RPMI8226 (cell line): Measurements from ENCODE around the gene IZUMO1.
"Not testable (repeated sequence)": the region's sequence is repeated elsewhere in the genome, so short reads cannot be mapped to it uniquely, and the experiment has no call there.

ENCODE experiments used
- DNase-seq: peaks from one replicate; pipeline ENCODE4 v3.0.0-alpha.2; 2015

Gene IZUMO1

DNA sequence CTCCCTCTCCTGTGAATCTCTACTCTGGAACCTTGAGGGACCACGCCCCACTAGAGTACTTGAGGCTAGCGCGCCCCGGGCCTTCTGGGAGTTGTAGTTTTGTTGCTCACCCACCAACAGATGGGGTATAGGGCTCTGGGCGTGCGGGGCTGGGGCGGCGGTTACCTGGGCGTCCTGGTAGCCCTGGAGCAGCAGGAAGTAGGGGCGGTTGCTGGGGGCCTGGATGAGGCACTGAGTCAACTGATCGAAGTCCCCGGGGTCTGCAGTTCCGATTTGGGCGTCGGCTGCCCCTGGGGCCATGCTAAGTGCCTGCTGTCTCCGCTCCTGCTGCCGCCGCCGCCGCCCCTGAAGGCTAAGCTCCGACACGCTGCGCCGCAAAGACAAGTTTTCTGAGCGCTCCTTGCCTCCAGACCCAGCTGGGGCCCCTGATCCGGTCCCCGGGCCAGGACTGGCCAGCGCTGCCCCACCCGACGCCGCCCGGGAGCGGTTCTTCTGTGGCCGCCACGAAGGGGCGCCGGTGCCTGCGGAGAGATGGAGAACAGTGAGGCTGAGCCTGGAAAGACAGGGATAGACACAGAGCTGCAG, 11.6 kb downstream of the IZUMO1 start:
- DNase-seq, result no peak

DNA sequence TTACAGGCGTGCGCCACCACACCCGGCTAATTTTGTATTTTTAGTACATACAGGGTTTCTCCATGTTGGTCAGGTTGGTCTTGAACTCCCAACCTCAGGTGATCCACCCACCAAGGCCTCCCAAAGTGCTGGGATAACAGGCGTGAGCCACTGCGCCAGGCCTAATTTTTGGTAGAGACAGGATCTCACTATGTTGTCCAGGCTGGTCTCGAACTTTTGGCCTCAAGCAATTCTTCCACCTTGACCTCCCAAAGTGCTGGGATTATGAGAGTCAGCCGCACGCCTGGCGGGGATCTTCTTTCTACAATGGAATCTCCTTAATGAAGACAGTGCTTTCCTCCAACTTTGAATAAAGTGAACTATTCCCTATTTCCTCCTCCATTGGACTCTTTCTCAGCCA, 12.1 kb downstream of the IZUMO1 start:
- no peak for DNase-seq

DNA sequence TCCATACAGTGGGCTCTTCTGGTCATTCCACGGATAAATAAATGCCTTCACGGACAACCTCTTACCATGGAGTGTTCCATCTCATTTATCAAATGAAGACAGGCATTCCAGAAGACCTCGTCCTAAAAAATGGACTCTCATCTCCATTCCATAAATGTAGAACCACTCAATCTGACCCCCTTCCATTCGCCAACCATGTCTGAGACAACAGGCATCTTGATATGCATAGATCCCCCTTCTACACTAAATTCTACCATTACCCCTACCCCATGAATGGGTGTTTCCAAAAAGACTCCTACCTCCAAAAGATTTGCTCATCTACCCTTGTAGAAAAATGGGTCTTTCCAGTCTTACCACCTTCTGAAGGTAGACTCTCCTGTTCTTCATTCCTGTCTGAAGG, 15.3 kb downstream of the IZUMO1 start:
- no peak for DNase-seq

DNA sequence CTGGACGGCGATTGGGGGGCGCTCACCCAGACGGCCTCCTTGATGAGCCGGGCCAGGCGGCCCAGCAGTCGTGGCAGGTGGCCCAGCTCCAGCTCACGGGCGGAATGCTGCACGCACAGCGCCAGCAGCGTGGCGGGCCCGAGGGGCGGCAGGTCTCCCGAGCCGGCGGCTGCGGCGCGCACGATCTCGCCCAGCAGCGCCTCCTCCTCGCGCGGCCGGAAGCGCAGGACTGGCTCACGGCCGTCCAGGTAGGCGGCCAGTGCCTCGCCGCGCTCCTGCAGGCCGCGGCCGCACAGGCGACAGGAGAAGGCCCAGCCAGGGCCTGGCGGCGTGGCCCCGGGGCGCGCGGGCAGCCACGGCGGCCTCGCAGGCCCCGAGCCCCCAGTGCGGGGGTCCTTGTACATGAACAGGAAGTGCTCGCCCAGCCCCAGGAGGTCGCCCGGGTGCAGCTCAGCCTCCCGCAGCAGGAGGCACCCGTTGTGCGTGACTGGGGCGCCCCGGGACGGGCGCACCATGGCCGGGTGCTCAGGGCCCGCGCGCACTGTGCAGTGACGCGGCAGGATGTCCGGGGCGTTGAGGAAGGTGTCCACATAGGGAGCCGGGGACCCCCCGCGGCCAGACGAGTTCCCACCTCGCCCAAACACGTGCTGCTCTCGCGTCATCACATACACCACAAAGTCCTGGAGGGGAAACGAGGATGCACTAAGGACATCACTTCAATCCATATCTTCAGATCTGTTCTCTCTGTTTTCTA, 17.6 kb downstream of the IZUMO1 start:
- no peak for DNase-seq

DNA sequence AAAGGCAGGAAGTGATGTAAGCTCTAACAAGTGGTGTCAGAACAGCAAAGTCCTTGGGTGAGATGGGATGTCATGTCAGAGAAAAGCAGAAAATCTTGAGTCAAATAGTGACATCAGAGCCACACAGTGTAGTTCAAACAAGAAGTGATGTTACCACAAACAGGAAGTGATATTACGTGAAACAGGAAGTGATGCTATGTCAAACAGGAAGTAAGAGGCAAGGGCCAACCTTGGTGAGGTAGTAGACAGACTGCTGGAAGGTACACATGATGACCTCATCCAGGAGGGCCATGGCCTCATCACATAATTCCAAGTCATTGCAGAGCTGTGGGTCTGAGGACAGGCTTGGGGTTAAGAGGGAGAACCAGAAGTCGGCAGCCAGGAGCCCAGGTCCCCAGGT, 20.2 kb downstream of the IZUMO1 start:
- DNase-seq, result no peak

GRCh38 chr19:48724796-48725753, 21.6 kb downstream of the IZUMO1 start:
- peak; percentile 67 for DNase-seq

DNA sequence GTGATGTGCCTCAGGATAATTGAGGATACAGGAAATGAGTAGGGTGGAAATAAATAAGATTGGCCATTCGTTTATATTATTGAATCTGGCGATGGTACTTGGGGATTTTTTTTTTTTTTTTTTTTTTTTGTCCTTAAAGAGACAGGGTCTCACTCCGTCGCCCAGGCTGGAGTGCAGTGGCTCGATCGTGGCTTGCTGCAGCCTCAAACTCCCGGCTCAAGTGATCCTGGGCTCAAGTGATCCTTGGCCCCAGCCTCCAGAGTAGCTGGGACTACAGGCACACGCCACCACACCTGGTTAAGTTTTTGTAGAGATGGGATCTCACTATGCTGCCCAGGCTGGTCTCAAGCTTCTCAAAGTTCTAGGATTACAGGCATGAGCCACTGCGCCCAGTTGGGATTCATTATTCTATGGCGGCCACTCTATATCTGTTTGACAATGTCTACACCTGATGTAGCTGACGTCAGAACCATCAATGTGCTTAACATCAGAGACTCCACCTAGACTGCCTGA, 24.5 kb downstream of the IZUMO1 start:
- DNase-seq, result no peak

DNA sequence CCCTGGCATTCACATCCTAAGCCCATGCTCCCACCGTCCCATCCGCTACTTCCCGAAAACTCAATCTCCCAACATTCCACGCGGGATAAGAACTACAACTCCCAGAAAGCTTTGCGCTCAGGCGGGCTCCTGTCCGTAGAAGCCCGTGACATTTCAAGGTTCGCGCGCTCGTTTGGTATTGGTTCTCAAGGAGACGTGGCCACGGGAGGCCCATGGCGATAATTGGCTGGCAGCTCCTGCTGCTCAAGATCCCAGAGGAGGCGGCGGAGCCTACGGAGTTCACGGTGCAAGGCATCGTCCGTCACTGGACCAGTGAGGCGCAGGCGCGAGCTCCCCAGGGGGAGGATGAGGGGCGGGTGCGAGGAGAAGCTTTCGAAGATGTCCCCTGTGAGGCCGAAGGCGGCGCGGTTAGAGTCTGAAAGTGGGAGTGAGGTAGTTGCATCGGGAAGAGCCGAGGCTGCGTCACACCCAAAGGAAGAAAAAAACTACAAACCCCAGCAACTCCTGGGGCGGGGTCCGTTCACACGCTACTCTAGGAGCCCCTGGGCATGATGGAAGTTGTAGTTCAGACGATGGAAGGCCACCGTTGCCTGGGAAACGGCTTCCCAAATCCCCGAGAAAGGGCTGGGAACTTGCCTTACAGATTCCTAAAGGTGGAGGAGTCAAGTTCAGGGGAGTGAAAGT, 26.0 kb downstream of the IZUMO1 start:
- peak; percentile 85 for DNase-seq

DNA sequence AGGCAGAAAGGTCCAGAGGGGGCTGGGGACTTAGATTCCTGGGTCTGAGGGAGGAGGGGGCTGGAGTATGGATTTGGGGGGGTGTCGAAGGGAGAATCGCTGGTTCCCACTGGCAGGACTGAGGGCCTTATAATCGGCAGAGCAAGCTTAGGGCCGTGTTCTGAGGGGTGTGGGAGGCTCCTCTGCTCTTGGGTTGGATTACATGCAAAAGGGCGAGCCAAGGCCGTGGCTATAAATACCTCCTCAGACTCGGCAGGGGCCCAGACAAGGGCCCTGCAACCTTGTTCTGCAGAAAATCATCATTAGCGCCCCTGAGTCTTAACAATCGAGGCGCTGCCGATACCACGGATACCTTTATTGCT, 26.5 kb downstream of the IZUMO1 start:
- no peak for DNase-seq

DNA sequence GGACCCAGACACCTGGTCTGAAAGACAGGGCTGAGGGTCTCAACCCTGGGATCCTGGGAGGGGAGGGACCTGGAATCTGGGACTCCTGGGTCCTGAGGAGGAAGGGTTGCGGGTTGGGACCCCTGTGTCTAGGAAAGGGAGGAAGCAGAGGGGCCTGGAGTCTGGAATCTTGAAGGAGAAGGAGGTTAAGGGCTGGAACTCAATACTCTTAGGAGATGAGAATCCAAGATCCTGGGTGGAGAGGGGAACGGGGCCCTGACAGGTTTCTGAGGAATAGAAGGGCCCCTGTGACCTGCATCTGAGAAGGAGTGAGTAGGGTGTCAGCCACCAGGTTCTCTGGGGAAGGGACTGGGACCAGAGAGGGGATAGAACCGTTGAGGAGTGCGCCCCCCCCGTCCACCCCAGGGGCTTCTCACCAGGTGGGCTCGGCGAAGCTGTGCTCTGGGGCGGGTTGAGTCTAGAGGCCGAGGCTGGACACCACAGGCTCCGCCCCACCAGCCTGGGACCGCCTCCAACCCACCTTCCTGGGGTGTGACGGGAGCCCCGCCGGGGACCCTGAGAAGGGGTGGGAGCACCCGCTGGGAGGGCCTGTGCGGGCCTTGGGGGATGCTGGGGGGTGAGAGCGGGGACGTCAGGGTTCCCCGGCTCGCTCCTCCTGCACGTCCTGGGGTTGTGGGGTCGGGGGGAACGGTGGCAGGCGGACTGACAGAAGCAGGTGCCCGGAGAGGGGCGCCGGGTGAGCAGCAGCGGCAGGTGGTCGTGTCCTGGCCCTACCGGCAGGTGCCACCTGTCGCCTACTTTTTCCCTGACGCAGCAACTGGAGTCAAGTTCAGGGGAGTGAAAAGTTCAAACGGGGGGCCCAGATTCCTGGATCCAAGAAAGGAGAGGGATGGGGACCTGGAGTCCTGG, 27.2 kb downstream of the IZUMO1 start, which contains the start of gene MAMSTR:
Gene MAMSTR, minus strand, starts transcription at position 463 of the 909 bp plus-strand sequence. CDS start 694 bp downstream, outside the sequence.
- DNase-seq, result no peak

DNA sequence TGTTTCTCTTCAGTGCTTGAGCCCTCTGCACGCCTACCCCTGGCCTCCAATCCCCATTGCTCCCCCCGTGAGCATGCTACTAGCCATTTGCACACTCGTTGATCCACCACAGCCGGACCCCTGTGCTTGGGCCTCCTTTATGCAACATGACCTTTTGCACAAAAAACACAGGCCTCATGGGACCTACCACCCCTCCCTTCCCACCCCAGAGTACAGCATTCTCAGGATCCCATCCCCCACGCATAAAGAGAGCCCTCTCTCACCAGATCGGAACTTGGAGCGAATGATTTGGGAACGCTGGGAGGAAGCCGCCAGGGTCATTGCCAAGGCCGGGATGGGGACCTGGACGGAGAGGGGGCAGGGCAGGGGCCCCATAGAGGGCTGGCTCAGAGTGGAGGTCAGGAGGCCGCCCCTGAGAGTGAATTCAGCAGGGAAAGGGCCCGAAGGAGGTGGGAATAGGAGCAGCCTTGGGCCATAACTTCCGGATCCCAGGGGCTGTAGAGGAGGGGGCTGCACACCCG, 27.9 kb downstream of the IZUMO1 start:
- no peak for DNase-seq

- DNase-seq, result not testable (repeated sequence)
Measured at GRCh38 chr19:48718106-48718505, 28.6 kb downstream of the IZUMO1 start.

DNA sequence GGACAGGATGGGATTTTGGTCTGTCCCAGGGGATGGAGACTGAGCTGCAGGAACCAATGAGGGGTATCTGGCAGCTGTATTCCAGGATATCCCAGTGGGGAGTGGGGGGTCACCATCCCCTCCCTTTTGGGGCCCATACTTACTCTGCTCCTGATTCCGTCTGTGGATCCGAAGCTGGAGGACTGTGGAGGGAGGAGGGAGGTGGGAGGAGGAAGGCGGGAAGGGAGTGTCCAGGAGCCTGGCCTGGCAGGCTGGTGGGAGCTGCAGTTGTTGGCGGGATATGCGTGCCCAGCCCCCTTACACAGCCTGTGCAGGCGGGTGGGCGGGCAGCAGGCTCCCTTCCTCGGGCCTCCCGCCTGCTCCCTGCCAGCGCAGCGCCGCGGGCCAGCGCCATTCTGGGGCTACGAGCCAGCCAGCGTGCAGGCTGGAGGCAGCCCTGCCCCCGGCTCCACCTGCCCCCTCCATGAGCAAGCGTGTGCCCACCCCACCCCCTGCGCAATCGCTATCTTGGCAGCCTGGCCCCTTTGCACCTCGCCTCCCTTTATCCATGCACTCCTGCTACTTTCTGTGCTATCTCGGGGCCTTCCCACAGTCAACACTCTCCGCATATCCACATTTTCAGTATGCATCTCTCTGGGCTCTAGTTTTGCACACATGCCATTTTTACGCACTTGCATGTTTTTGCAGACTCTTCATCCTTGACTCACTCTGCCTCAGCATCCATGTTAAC, 30.0 kb downstream of the IZUMO1 start:
- no peak for DNase-seq

- no peak for DNase-seq
Measured at GRCh38 chr19:48715681-48716171, 31.0 kb downstream of the IZUMO1 start.

DNA sequence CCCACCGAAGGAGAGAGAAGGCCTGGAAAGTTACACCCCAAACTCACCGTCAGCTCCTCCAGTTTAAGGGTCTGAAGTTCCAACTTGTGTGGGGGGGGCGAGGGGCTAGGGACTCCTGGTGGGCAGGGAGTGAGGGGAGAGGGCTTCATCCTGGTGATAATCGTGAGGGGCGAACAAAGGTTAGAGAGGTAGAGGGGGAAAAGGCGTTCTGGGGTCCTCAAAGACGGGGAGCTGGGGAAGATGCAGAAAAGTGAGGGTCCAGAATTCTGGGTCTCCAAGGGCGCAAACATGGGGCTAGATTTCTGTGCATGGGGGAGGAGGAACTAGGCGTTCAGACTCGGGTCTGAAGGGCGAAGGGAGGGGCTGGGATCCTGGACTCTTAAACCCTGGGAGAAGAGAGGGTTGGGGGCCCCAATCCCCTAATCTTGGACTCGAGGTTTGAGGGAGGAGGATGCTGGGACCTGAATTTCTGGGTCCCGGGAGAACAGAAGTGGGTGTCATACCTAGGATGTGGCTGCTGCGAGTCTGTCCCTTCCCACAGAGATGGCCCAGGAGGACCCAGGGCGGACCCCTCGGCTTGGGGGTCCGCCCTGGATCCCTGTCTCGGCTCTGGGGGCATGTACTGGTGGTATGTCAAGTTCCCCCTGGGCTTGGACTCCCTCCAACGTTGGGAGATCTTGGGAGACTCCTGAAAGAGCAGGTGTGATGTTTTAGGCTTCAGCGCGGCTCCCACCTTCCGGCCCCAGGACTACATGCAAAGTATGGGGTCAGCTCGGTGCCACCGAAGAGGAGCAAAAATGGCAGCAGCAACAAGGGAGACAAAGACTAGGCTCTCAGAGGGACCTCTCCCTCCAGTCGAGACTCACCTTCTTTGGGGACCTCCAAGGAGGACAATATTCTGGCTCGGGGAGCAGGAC, 31.7 kb downstream of the IZUMO1 start:
- no peak for DNase-seq

- DNase-seq, result peak; percentile 97
Measured at GRCh38 chr19:48713864-48714755, 32.6 kb downstream of the IZUMO1 start.

DNA sequence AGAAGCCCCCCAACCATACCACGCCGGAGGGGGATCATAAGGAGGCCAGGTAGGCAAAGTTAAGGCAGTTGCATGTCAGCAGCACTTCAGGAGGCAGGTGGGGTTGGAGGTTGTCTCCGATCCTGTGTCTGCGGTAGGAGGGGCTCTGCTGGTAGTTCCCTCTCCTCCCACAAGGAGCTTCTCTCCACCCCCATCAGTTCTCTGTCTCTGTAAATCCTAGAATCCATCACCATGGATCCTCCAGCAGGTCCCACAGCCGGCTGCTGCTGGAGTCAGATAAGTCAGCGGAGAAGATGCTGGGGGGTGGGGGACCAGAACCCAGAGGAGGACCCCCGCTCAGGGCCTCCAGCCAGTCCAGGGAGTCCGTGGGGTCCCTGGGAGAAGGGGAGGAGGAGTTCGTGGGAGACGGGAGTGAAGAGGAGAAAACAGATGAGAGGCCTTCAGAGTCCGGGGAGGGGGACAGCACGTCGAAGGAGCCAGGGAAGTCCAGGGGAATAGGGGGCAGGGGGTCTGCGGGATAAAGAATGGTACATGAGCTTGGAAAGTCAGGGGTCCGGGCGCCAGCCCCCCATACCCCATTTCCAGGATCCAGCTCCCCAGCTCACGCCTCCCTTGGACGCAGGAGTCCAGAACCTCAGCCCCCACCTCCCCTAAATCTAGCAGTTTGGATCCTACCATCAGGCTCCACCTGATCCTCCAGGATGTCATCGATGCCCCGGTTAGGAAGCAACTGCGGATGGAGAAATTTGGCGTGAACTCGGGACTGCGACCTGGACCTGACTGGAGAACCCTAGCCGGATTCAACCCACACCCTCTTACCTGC, 33.5 kb downstream of the IZUMO1 start:
- DNase-seq, result no peak
